CD4-positive, alpha-beta T cell treated with Interleukin-6 for 4 hours (primary cell): Measurements from ENCODE around the gene OR51F2.
"Not testable (repeated sequence)": the region's sequence is repeated elsewhere in the genome, so short reads cannot be mapped to it uniquely, and the experiment has no call there.

Experiments
- DNase-seq: peaks from one replicate; pipeline ENCODE4 v3.0.0-alpha.2; 2020; ENCODE audit warnings: mixed read lengths

Gene OR51F2, protein sequence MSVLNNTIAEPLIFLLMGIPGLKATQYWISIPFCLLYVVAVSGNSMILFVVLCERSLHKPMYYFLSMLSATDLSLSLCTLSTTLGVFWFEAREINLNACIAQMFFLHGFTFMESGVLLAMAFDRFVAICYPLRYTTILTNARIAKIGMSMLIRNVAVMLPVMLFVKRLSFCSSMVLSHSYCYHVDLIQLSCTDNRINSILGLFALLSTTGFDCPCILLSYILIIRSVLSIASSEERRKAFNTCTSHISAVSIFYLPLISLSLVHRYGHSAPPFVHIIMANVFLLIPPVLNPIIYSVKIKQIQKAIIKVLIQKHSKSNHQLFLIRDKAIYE

DNA sequence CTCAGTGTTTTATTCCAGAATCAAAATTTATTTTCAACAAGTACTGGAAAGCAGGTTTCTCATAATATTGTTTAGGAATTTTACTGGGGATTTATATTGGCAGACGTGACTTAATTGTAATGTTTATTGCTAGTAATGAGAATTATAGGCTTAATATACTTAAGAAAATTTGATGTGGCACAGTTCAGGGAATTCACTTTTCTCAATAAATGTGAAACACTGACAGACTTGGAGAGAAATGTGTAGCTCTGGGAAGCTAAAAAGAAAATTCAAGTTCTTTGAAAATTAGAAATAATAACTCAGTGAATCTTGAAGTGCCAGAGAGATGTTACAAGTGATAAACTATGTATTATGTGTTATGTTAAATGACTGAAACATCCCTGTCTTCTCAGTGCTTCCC, at the start of gene OR51F2:
OR51F2 (plus strand) TSS at position 301 of the 400 bp plus-strand sequence. CDS start 101 bp downstream, outside the sequence.
- no peak for DNase-seq

DNA sequence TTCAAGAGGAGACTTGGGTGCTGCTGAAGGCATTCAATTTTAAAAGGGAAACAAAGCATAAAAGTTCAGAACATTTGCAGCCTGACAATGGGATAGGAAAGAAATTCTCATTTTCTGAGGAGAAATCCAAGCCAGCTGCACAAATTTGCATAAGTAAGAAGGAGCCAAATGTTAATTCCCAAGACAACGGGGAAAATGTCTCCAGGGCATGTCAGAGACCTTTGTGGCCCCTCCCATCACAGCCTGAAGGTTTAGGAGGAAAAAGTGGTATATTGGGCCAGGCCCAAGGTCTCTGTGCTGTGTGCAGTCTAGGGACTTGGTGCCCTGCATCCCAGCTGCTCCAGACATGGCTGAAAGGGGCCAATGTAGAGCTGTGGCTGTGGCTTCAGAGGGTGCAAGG, 38.7 kb upstream of the OR51F2 start:
- DNase-seq = no peak

DNA sequence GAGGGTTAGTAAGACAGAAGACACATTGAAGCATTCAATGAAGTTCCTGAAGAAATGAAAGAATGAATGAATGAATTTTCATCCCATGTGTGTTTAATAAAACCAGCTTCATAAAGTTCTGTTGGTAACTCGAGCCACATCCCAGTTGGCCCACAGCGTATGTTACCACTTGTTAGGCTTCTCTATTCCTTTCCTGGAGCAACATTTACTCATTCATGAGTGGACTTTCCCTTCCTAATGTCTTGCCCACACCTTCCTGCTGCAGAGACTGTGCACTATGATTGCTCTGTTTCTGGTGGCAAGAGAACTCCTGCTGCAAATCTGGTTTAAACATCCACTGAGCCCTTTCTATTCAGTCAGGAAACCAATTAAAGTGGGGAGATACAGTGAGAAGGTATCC, 23.9 kb upstream of the OR51F2 start:
- no peak for DNase-seq

DNA sequence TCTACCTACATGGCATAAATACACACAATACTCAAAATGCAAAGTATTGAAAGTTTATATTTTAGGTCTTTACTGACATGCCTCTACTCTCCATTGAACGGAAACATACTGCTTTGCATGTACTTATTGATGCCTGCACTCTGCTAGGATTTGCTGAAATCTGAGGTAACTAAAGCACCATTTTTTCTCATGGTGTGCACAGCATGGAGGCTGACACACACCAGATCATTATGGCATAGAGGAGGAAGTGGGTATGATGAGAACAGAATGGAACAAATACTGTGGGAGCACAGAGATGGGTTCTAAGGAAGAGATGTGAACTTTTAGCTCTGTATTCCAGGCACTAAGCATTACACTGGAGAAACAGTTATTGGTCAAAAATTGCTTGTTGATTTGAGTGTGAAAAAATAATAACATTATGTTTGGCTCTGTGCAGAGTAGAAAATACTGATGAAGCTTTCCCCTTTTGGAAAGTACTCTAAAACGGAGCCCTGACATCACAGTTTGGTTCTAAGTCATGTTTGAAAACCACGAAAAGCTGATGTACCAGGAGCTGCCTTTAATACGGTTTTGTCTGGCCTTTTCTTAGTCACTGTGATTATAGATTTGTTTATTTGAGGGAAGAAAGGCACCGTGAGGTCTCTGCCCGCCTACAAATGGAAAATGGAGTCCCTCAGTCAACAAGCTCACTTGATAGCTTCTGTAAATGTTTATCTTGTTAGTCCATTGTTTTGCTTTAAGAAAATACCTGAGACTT, 22.5 kb upstream of the OR51F2 start:
- no peak for DNase-seq

DNA sequence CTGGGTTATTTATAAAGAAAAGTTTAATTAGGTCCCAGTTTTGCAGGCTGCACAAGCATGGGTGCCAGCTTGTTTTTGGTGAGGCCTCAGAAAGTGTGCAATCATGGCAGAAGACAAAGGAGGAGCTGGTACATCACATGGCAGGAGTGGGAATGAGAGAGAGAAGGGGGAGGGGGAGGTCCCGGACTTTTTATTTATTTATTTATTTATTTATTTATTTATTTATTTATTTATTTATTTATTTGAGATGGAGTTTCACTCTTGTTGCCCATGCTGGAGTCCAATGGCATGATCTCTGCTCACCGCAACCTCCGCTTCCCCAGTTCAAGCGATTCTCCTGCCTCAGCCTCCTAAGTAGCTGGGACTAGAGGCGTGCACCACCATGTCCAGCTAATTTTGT, 19.8 kb upstream of the OR51F2 start:
- DNase-seq = not testable (repeated sequence)

DNA sequence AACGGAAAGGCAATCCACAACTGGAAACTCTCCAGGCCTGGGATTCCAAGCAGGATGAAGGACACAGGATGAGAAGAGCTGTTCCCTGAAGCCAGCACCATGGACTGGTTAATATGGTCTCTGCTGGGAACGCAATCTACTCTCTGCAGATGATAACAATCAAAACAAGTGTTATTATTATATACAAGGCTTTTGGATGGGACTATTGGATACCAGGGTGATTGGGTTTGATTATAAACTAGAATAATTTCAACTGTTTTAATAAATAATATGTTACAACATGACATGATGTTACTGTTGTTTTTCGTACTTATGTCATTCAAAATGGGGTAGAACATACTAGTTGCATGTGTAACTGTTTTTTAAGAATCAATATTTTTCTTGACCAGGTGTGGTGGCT, 16.8 kb upstream of the OR51F2 start, which contains the start of gene OR52R1:
OR52R1 (minus strand) TSS at position 101 of the 400 bp plus-strand sequence; CDS start at position 101, 0 bp downstream.
- no peak for DNase-seq

DNA sequence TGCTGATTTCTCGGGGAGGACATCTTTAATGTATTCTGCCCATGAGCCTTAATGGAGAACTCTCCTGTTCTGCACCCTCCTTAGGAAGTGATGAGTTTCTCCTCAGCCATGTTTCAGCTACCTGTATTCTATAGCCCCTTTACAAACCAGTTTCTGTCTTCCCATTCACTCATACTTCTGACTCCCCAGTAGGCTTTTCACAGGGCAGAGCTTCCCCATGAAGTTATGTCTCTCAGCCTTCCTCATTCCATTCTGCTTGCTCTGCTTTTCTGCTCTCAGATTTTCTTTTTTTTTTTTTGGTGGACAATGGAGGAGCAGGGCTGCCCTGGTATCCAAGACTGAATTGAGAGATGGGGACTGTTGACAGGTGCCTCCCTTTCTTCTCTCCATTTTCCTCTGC, 12.6 kb upstream of the OR51F2 start:
- no peak for DNase-seq

DNA sequence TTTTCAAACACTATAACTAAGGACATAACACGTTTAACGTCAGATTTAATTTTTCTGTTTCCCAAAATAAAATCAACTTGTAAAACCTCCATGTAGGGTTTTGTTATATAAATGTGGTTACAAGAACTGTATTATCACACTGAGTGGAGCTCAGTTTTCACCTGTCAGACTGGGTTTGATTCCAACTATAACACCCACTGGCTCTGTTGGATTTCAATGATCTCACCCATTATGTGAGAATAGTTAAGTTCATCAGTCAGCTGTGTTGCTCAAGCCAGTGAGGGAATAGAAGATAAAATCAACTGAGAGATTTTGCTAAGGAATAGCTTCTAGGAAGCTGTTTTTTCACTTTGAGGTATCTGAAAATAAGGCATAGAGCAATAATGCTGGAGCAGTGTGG, 11.9 kb upstream of the OR51F2 start:
- DNase-seq = no peak

DNA sequence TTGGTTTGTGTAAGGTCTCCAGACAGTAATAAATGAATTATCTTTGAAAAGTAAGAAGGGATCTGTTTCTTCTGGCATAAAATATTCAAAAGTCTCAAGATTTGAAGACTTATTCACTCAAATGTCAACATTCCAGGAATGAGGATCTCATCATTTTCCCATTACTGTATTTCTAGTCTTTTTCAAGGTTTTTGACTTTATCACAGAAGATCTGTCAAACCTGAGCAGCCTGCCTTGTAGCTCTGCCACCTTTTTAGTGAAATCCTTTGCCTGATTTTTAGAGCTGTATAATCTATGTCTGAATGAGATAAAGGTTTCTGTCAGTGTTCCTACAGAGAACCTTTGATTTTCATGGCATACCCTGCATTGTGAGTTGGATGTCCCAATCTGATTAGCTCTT, 4.0 kb downstream of the OR51F2 start:
- DNase-seq = no peak

DNA sequence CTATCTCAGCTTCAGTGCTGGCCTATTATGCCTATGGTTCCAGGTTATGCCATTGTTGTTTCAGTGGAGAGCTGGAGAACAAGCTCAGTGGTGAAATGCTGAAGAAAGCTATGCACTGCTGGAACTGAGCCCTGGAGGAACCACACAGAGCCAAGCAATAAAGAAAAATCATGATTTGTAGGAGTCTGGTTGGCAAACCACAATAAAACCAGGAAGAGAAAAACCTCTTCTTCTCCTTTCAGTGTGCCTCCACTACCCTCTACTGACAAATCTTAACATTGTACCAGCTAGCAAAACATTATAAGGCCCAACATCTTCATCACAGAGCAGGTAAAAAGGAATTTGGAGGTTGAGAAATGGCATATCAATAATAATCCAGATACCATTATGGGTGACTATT, 5.3 kb downstream of the OR51F2 start:
- no peak for DNase-seq

DNA sequence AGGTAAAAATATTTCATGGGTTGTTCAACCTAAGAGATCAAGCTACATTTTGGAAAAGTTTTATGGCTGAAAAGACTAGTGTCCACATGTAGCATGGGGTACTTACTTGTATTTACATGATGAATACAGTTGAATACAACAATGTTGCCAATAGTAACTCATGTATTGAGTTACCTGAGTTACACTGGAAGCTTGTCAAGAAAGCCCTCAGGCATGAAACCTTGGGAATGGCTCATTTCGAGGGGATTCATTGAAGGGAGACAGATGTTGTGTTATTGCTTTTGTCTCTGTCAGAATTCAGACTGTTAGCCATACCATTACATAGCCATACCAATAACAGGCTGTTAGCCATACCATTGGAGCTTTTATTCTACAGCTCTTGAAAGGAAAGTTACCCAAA, 9.2 kb downstream of the OR51F2 start:
- no peak for DNase-seq

DNA sequence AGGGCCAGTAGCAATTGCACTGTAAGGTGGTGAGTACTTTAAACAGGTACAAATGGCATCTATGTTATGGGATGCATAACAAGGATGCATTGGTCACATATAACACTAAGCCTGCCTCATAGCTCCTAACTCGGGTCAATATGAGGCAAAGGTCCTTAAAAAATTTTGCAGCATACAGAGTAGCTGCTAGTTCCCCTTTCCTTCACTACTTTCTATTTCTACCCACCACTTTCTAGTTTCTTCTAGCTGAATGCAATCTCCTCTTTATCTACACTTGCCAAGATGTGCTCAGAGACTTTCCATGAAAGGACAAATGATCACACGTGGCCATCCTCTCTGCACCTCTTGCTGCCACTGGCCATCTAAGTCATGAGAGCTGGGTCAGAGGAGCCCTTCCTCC, 9.8 kb downstream of the OR51F2 start:
- no peak for DNase-seq

DNA sequence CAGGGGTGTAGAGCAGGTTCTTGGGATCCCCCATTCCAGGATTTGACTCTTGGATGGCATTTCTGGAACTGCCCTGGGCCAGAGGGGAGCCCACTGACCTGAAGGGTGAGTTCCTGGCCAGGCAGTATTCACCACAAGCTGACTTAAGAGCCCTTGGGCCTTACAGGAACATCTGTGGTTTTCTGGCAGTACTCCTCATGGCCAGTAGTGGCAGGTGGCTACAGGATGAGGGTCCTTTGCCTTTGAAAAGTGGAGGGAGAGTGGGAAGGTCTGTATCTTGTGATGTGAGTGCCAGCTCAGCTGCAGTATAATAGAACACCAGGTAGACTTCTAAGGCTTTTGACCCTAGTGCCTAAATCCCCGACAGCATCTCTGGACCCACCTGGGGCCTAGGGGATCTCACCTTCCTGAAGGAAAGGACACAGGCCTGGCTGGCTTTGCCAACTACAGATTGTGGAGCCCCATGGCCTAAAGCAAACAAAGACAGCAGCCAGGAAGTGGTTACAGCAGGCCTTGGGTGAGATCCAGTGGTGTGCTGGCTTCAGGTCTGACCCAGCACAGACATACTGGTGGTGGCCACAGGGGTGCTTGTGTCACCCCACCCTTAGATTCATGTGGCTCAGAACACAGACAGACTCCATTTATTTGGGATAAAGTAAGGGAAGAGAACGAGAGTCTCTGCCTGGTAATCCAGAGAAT, 18.9 kb downstream of the OR51F2 start:
- DNase-seq = no peak

DNA sequence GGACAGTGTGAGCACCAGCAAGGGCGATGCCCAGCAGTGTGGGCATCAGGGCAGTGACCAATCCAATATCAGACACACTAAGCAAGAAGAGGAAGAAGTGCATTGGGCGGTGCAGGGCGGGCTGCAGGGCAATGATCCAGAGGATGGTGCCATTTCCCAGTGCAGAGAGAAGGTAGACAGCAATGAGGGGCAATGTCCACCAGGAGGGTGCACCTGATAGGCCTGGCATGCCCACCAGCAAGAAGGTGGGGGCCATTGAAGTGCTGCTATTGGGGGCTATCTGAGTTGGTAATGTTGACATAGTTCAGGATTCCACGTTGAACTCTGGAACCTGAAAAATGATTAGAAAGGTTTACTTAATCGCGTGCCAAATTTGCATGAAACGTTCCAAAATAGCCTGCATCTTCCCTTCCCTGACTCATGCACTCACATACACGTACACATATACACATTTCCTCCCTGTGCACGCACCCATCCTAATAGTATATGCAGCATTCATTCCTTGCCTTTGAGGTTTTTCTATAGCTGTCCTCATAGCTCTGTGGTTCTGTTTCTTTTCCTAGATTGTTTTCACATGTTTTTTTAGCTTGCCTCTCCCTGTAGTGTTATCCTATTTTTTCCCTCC, 27.9 kb downstream of the OR51F2 start, which contains the start of gene OR51S1:
OR51S1 (minus strand) TSS at position 301 of the 625 bp plus-strand sequence; CDS start at position 301, 0 bp downstream.
- no peak for DNase-seq

DNA sequence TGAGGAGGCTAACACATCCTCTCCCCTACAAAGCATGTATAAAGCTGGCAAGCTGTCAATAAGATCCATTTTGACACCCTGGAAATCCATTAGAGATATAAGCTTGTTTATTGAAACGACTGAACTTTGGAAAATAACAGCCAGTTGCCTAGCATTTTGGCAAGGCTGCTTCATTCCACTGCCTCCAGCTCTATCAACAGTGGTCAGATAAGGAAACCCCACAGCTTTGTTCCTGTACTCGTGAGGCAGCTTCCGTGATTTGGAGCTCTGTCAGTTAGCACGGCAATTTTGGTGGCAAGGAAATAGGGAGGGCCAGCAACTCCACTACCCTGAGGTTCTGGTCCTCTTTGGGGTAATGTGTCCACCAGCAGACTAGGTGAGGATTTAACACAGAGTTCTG, 29.9 kb downstream of the OR51F2 start:
- no peak for DNase-seq

DNA sequence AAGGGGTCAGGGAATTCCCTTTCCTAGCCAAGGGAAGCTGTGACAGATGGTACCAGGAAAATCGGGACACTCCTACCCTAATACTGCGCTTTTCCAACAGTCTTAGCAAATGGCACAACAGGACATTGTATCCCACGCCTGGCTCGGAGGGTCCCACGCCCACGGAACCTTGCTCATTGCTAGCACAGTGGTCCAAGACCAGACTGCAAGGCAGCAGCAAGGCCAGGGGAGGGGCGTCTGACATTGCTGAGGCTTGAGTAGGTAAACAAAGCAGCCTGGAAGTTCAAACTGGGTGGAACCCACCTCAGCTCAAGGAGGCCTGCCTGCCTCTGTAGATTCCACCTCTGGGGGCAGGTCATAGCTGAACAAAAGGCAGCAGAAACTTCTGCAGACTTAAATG, 33.2 kb downstream of the OR51F2 start:
- DNase-seq = not testable (repeated sequence)

DNA sequence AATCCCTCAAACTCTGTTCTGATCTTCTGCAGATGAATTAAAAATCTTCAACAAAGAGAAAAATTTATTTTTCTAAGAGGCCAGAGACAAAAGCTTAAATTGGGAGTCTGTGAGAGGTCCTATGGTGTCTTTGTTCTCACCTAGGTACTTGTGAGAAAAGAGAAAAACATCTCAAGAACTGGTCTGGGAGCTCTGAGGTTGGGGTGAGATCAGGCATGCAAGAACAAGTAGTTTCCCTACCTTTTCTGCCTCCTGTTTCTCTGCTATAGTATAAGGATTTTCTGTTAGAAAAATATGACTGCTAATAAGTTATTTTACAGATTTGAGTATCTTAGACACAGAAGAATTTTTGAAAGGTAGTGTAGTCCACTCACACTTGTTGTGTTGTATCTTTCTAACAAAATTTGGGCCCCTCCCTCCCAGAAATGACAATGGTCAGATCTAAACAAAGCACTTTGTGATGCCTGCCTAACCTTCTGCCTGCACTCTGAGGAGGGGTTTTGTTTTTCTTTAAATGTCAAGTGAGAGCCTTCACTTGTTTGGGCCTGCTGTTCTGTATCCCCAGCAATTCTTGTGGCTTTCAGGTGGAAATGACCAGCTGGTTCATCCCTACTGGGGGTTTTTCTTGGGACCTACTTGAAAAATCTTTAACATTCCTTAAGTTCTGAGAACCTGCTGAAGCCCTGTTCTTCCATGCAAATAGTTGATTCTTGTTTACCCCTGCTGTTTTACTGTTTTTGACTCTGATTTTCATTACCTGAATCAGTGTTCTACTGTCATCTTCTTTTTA, 41.5 kb downstream of the OR51F2 start:
- no peak for DNase-seq

DNA sequence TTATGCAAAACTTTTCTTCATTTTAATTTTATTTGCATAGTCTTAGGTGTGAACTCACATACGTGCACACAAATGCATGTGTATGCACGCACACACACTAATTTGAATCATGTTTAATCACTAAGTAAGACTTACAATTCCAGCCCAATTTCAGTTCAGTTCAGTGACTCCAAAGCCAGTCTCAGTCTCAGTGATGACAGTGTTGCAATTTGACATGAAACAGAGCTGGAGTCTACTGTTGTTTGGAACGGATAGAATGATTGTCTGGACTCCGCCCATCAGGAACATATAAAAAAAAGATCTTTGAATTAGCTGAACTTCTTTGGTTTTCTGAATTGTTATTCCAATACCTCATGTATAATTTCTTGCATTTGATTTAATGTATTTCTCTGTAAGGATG, 42.8 kb downstream of the OR51F2 start:
- no peak for DNase-seq

DNA sequence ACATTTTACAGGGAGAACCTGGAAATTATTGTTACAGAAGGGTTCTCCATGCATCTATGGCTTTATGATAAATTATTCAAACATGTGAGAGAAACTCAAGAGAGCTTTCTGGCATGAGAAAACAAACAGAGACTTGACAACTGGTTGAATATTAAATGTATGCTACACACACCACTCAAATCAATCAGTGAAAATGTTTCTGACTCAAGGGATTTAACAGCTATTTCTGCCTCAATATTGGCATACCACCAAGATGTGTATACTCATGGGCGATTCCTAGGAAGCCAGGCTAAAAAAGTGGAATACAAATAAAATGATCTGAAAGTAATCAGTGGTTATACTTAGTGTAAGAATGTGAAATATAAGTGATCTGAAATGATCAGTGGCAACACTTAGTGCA, 44.7 kb downstream of the OR51F2 start:
- DNase-seq = no peak
